Muscle layer of duodenum (tissue), 2 donors: ENCODE measurements around the gene ROCK1.
"Not testable (repeated sequence)": the region's sequence is repeated elsewhere in the genome, so short reads cannot be mapped to it uniquely, and the experiment has no call there.

Experiments used
- H3K27ac ChIP-seq: one replicate; pipeline ENCODE4 v1.7.0; 2013; ENCODE audit warnings: mild to moderate bottlenecking, low read length
- H3K27me3 ChIP-seq: one replicate; pipeline ENCODE4 v1.7.0; 2013; ENCODE audit warnings: low read depth, mild to moderate bottlenecking, control low read depth, low read length
- H3K36me3 ChIP-seq, 2 donors: one replicate each; pipeline ENCODE4 v1.7.0; 2013; ENCODE audit warnings: low read length in 2 of 2, control low read depth in 1 of 2, mild to moderate bottlenecking in 1 of 2; ENCODE audit not compliant: insufficient read depth in 2 of 2, control insufficient read depth in 1 of 2
- H3K4me1 ChIP-seq, 2 donors: one replicate each; pipeline ENCODE4 v1.7.0; 2013; ENCODE audit warnings: low read length in 2 of 2, mild to moderate bottlenecking in 2 of 2, control low read depth in 1 of 2, moderate library complexity in 1 of 2; ENCODE audit not compliant: insufficient read depth in 2 of 2, control insufficient read depth in 1 of 2
- H3K4me3 ChIP-seq, 2 donors: one replicate each; pipeline ENCODE4 v1.7.0; 2013; ENCODE audit warnings: low read length in 2 of 2, low read depth in 1 of 2, mild to moderate bottlenecking in 1 of 2
- H3K9me3 ChIP-seq, 2 donors: one replicate each; pipeline ENCODE4 v1.7.0; 2013; ENCODE audit warnings: low read length in 2 of 2, control low read depth in 1 of 2, mild to moderate bottlenecking in 1 of 2; ENCODE audit not compliant: control insufficient read depth in 1 of 2
- donor health status: healthy.

Gene ROCK1

GRCh38 chr18:20988726-20989125, 122.9 kb downstream of the ROCK1 start:
- H3K27ac ChIP-seq, result no peak overlapping the region
- H3K36me3 ChIP-seq, result peaks cover 35 to 56% of the 10 kb centered on the region in 2 donors
- no peaks in the 10 kb centered on the region for H3K27me3 ChIP-seq
- H3K9me3 ChIP-seq, result no peaks in the 10 kb centered on the region
- H3K4me3 ChIP-seq, result no peak overlapping the region
- no peaks in the 10 kb centered on the region for H3K4me1 ChIP-seq

- no peak overlapping the region for H3K4me3 ChIP-seq
- H3K27ac ChIP-seq, result no peak overlapping the region
- H3K9me3 ChIP-seq, result no peaks in the 10 kb centered on the region
- no peaks in the 10 kb centered on the region for H3K27me3 ChIP-seq
- peaks cover 39 to 41% of the 10 kb centered on the region in 2 donors for H3K36me3 ChIP-seq
- no peaks in the 10 kb centered on the region for H3K4me1 ChIP-seq
These were observed 136.5 kb downstream of the ROCK1 start for GRCh38 chr18:20975077-20975476.

GRCh38 chr18:20971886-20972267, 139.7 kb downstream of the ROCK1 start:
- peaks cover 34 to 39% of the 10 kb centered on the region in 2 donors for H3K36me3 ChIP-seq
- no peak overlapping the region for H3K4me3 ChIP-seq
- no peak overlapping the region for H3K27ac ChIP-seq
- H3K27me3 ChIP-seq, result no peaks in the 10 kb centered on the region
- no peaks in the 10 kb centered on the region for H3K9me3 ChIP-seq
- no peaks in the 10 kb centered on the region for H3K4me1 ChIP-seq

GRCh38 chr18:20966795-20967194, 144.8 kb downstream of the ROCK1 start:
- H3K9me3 ChIP-seq, result no peaks in the 10 kb centered on the region
- H3K27me3 ChIP-seq, result no peaks in the 10 kb centered on the region
- no peaks in the 10 kb centered on the region for H3K4me1 ChIP-seq
- peaks cover 34 to 43% of the 10 kb centered on the region in 2 donors for H3K36me3 ChIP-seq
- H3K4me3 ChIP-seq, result no peak overlapping the region
- H3K27ac ChIP-seq, result no peak overlapping the region

GRCh38 chr18:20963027-20963426, 148.6 kb downstream of the ROCK1 start:
- H3K27ac ChIP-seq, result no peak overlapping the region

GRCh38 chr18:20960735-20961134, 150.9 kb downstream of the ROCK1 start:
- Histone ChIP-seq H3K4me1 (no peaks in the 10 kb centered on the region), H3K27ac (no peak overlapping the region), H3K9me3 (no peaks in the 10 kb centered on the region), H3K27me3 (no peaks in the 10 kb centered on the region), H3K4me3 (no peak overlapping the region), H3K36me3 (peaks cover 1 to 17% of the 10 kb centered on the region in 2 donors)

More at GRCh38 chr18:20963027-20963426, 148.6 kb downstream of the ROCK1 start:
- no peak overlapping the region for H3K4me3 ChIP-seq
- no peaks in the 10 kb centered on the region for H3K4me1 ChIP-seq
- no peaks in the 10 kb centered on the region for H3K27me3 ChIP-seq
- H3K9me3 ChIP-seq, result no peaks in the 10 kb centered on the region
- H3K36me3 ChIP-seq, result peaks cover 18 to 33% of the 10 kb centered on the region in 2 donors

GRCh38 chr18:20950827-20951226, 160.8 kb downstream of the ROCK1 start:
- H3K27ac ChIP-seq, H3K36me3 ChIP-seq, H3K4me3 ChIP-seq, H3K4me1 ChIP-seq, H3K9me3 ChIP-seq, H3K27me3 ChIP-seq: not testable (repeated sequence)
